HEK293 (cell line): ENCODE results near the gene BEX4.

ENCODE experiments used
- CTCF ChIA-PET: fragments of 350-600 bp; formaldehyde crosslinking; extraction: SDS; loops from one replicate; lab custom pipeline; 2021; ENCODE audit warnings: antibody characterized with exemption; lab: Yijun Ruan, JAX
- POLR2A ChIA-PET: fragments of 300-600 bp; formaldehyde crosslinking; extraction: SDS; loops from one replicate; lab custom pipeline; 2020; ENCODE audit warnings: antibody characterized with exemption, inconsistent platforms; lab: Yijun Ruan, JAX
- H3K27ac ChIP-seq: fragments of 200-500 bp; sonication (Bioruptor generic); 2 replicates; pipeline ENCODE4 v1.5.1; 2014; ENCODE audit warnings: low read depth, low read length, control low read depth, inconsistent platforms; ENCODE audit errors: extremely low read depth
- H3K36me3 ChIP-seq, 2 experiments: fragments of 200-500 bp in 1 of 2; sonication (Bioruptor generic) in 1 of 2; 1 replicate in 1 of 2; 2 replicates in 1 of 2; pipeline ENCODE4 v1.5.1; 2014 to 2017; ENCODE audit warnings: inconsistent platforms in 2 of 2, low read length in 2 of 2; ENCODE audit not compliant: control insufficient read depth in 2 of 2, insufficient read depth in 1 of 2
- H3K4me1 ChIP-seq: fragments of 200-500 bp; sonication (Bioruptor generic); 2 replicates; pipeline ENCODE4 v1.5.1; 2014; ENCODE audit warnings: mild to moderate bottlenecking, low read length, inconsistent platforms; ENCODE audit not compliant: control insufficient read depth, insufficient read depth
- H3K4me3 ChIP-seq: 2 replicates; pipeline ENCODE4 v1.5.1; 2011; ENCODE audit warnings: low read depth, mild to moderate bottlenecking, control low read depth, low read length, moderate library complexity
- H3K9me3 ChIP-seq: fragments of 200-500 bp; sonication (Bioruptor generic); 2 replicates; pipeline ENCODE4 v1.5.1; 2014; ENCODE audit warnings: low read depth, low read length, inconsistent platforms; ENCODE audit not compliant: control insufficient read depth, insufficient read depth
- ATF2 ChIP-seq: fragments of 450-650 bp; formaldehyde crosslinking; IDR thresholded peaks from 2 replicates; pipeline ENCODE4 v1.5.1; 2016; ENCODE audit warnings: missing biosample characterization, missing genetic modification characterization, low read depth
- GFI1B ChIP-seq: fragments of 450-650 bp; formaldehyde crosslinking; IDR thresholded peaks from 2 replicates; pipeline ENCODE4 v1.5.1; 2016; ENCODE audit warnings: missing biosample characterization, missing genetic modification characterization
- GLIS1 ChIP-seq: fragments of 450-650 bp; formaldehyde crosslinking; IDR thresholded peaks from 2 replicates; pipeline ENCODE4 v1.5.1; 2016; ENCODE audit warnings: missing biosample characterization, missing genetic modification characterization
- GLIS2 ChIP-seq: fragments of 450-650 bp; formaldehyde crosslinking; IDR thresholded peaks from 2 replicates; pipeline ENCODE4 v1.5.1; 2016; ENCODE audit warnings: missing biosample characterization, missing genetic modification characterization
- KLF16 ChIP-seq: fragments of 450-650 bp; formaldehyde crosslinking; IDR thresholded peaks from 2 replicates; pipeline ENCODE4 v1.5.1; 2017; ENCODE audit warnings: missing biosample characterization, missing genetic modification characterization
- KLF8 ChIP-seq: fragments of 450-650 bp; formaldehyde crosslinking; IDR thresholded peaks from 2 replicates; pipeline ENCODE4 v1.5.1; 2016; ENCODE audit warnings: missing biosample characterization, missing genetic modification characterization
- ZBTB10 ChIP-seq: fragments of 450-650 bp; formaldehyde crosslinking; IDR thresholded peaks from 2 replicates; pipeline ENCODE4 v1.5.1; 2016; ENCODE audit warnings: missing biosample characterization, missing genetic modification characterization
- ZBTB20 ChIP-seq: fragments of 450-650 bp; formaldehyde crosslinking; IDR thresholded peaks from 2 replicates; pipeline ENCODE4 v1.5.1; 2016; ENCODE audit warnings: missing biosample characterization, missing genetic modification characterization
- ZBTB8A ChIP-seq: fragments of 450-650 bp; formaldehyde crosslinking; IDR thresholded peaks from 2 replicates; pipeline ENCODE4 v1.5.1; 2016; ENCODE audit warnings: missing biosample characterization, missing genetic modification characterization
- ZNF24 ChIP-seq: fragments of 450-650 bp; formaldehyde crosslinking; IDR thresholded peaks from 2 replicates; pipeline ENCODE4 v1.5.1; 2016; ENCODE audit warnings: missing biosample characterization, missing genetic modification characterization
- ZNF311 ChIP-seq: fragments of 450-650 bp; formaldehyde crosslinking; IDR thresholded peaks from 2 replicates; pipeline ENCODE4 v1.5.1; 2017; ENCODE audit warnings: missing biosample characterization, missing genetic modification characterization, borderline replicate concordance
- ZNF335 ChIP-seq: fragments of 450-650 bp; formaldehyde crosslinking; conservative IDR thresholded peaks from 2 replicates; pipeline ENCODE4 v1.5.1; 2016; ENCODE audit warnings: missing biosample characterization, missing genetic modification characterization
- ZNF341 ChIP-seq: fragments of 450-650 bp; formaldehyde crosslinking; IDR thresholded peaks from 2 replicates; pipeline ENCODE4; 2016; ENCODE audit warnings: low read depth, missing biosample characterization, missing genetic modification characterization
- ZNF501 ChIP-seq: fragments of 450-650 bp; formaldehyde crosslinking; IDR thresholded peaks from 2 replicates; pipeline ENCODE4 v1.5.1; 2016; ENCODE audit warnings: missing biosample characterization, missing genetic modification characterization
- ZNF555 ChIP-seq: fragments of 450-650 bp; formaldehyde crosslinking; conservative IDR thresholded peaks from 2 replicates; pipeline ENCODE4 v1.5.1; 2017; ENCODE audit warnings: missing biosample characterization, mild to moderate bottlenecking, missing genetic modification characterization, inconsistent platforms
- ZNF623 ChIP-seq: fragments of 450-650 bp; formaldehyde crosslinking; IDR thresholded peaks from 2 replicates; pipeline ENCODE4 v1.5.1; 2016; ENCODE audit warnings: missing biosample characterization, missing genetic modification characterization
- ZNF629 ChIP-seq: fragments of 450-650 bp; formaldehyde crosslinking; IDR thresholded peaks from 2 replicates; pipeline ENCODE4 v1.5.1; 2017; ENCODE audit warnings: missing biosample characterization, missing genetic modification characterization
- ZNF645 ChIP-seq: fragments of 450-650 bp; formaldehyde crosslinking; IDR thresholded peaks from 2 replicates; pipeline ENCODE4; 2016; ENCODE audit warnings: missing biosample characterization, missing genetic modification characterization
- ZNF776 ChIP-seq: fragments of 450-650 bp; formaldehyde crosslinking; IDR thresholded peaks from 2 replicates; pipeline ENCODE4 v1.5.0; 2017; ENCODE audit warnings: missing biosample characterization, missing genetic modification characterization, borderline replicate concordance
- ZNF777 ChIP-seq: fragments of 450-650 bp; formaldehyde crosslinking; IDR thresholded peaks from 2 replicates; pipeline ENCODE4 v1.5.1; 2017; ENCODE audit warnings: missing biosample characterization, missing genetic modification characterization, borderline replicate concordance
- ZSCAN18 ChIP-seq: fragments of 450-650 bp; formaldehyde crosslinking; IDR thresholded peaks from 2 replicates; pipeline ENCODE4 v1.5.1; 2016; ENCODE audit warnings: missing biosample characterization, missing genetic modification characterization
- ZXDB ChIP-seq: fragments of 450-650 bp; formaldehyde crosslinking; IDR thresholded peaks from 2 replicates; pipeline ENCODE4 v1.5.1; 2016; ENCODE audit warnings: missing biosample characterization, missing genetic modification characterization
- TF ChIP-seq, protein P1 (sequence below): fragments of 450-650 bp; formaldehyde crosslinking; IDR thresholded peaks from 2 replicates; pipeline ENCODE4 v1.5.1; 2016; ENCODE audit warnings: missing biosample characterization, missing genetic modification characterization
- TF ChIP-seq, protein P2 (sequence below): fragments of 450-650 bp; formaldehyde crosslinking; conservative IDR thresholded peaks from 2 replicates; pipeline ENCODE4 v1.5.1; 2016; ENCODE audit warnings: low read depth, missing biosample characterization, missing genetic modification characterization

Gene BEX4

GRCh38 chrX:103214870-103215424 is at the start of gene BEX4:
BEX4 (plus strand) TSS chrX:103215108; CDS start chrX:103216154, 1,046 bp downstream.
- H3K9me3 ChIP-seq = no peaks in the 10 kb centered on the region
- CTCF ChIA-PET = no interaction called here
- POLR2A ChIA-PET = interaction anchor here (0.6 to 0.7 kb wide), 2 partner anchors 40 to 141 kb away, joined by 3 to 4 read pairs; partner anchors contain the start of gene TCEAL8
- H3K4me3 ChIP-seq = peak within 1 kb of the TSS; percentile 71
- peak within 1 kb of the TSS; percentile 66 for H3K27ac ChIP-seq
- peaks cover 0 to 16% of the 10 kb centered on the region in 2 experiments; a peak in 2 of 3 replicates for H3K36me3 ChIP-seq
- 0 out of 2 replicates have a peak, but pooled peaks cover 2% of the 10 kb centered on the region for H3K4me1 ChIP-seq
- TF ChIP-seq KLF8 (tag by site-specific recombination) (peak; percentile 67), ZXDB (tag by site-specific recombination) (0 out of 2 replicates have a peak, but pooled peaks have one; percentile 41), ATF2 (0 out of 2 replicates have a peak, but pooled peaks have one; percentile 5), ZNF555 (tag by site-specific recombination) (no peak), ZNF335 (tag by site-specific recombination) (peak; percentile 37), ZNF623 (no peak), ZNF501 (tag by site-specific recombination) (peak; percentile 33; the same call in 1 of the 2 replicates), ZNF24 (tag by site-specific recombination) (no peak), ZBTB8A (peak; percentile 67), ZSCAN18 (tag by site-specific recombination) (no peak), GLIS1 (tag by site-specific recombination) (peak; percentile 56), ZNF341 (tag by site-specific recombination) (peak; percentile 66), KLF16 (tag by site-specific recombination) (peak; percentile 74; the same call in 1 of the 2 replicates), ZNF776 (no peak), ZNF777 (tag by site-specific recombination) (peak; percentile 69), GFI1B (tag by site-specific recombination) (no peak), ZNF629 (tag by site-specific recombination) (peak; percentile 76), ZNF311 (no peak), ZBTB20 (tag by site-specific recombination) (peak; percentile 21; the same call in 1 of the 2 replicates), ZNF645 (no peak), ZBTB10 (tag by site-specific recombination) (no peak), GLIS2 (tag by site-specific recombination) (peak; percentile 62)
- TF ChIP-seq, protein P1, sequence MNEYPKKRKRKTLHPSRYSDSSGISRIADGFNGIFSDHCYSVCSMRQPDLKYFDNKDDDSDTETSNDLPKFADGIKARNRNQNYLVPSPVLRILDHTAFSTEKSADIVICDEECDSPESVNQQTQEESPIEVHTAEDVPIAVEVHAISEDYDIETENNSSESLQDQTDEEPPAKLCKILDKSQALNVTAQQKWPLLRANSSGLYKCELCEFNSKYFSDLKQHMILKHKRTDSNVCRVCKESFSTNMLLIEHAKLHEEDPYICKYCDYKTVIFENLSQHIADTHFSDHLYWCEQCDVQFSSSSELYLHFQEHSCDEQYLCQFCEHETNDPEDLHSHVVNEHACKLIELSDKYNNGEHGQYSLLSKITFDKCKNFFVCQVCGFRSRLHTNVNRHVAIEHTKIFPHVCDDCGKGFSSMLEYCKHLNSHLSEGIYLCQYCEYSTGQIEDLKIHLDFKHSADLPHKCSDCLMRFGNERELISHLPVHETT (tag by site-specific recombination) = 0 out of 2 replicates have a peak, but pooled peaks have one; percentile 50
- TF ChIP-seq, protein P2, sequence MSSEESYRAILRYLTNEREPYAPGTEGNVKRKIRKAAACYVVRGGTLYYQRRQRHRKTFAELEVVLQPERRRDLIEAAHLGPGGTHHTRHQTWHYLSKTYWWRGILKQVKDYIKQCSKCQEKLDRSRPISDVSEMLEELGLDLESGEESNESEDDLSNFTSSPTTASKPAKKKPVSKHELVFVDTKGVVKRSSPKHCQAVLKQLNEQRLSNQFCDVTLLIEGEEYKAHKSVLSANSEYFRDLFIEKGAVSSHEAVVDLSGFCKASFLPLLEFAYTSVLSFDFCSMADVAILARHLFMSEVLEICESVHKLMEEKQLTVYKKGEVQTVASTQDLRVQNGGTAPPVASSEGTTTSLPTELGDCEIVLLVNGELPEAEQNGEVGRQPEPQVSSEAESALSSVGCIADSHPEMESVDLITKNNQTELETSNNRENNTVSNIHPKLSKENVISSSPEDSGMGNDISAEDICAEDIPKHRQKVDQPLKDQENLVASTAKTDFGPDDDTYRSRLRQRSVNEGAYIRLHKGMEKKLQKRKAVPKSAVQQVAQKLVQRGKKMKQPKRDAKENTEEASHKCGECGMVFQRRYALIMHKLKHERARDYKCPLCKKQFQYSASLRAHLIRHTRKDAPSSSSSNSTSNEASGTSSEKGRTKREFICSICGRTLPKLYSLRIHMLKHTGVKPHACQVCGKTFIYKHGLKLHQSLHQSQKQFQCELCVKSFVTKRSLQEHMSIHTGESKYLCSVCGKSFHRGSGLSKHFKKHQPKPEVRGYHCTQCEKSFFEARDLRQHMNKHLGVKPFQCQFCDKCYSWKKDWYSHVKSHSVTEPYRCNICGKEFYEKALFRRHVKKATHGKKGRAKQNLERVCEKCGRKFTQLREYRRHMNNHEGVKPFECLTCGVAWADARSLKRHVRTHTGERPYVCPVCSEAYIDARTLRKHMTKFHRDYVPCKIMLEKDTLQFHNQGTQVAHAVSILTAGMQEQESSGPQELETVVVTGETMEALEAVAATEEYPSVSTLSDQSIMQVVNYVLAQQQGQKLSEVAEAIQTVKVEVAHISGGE (tag by site-specific recombination) = peak; percentile 22; the same call in 1 of the 2 replicates
